H1 (cell line): ENCODE measurements around the gene APC2. TPM values are rescaled to one million over a fixed set of nuclear protein-coding genes. Genes with fewer than 3 reads are reported as not detected.

Experiments
- CTCF ChIA-PET: fragments of 300-600 bp; sonication (Branson Sonifier 250); formaldehyde crosslinking; loops from one replicate; lab custom pipeline; 2021; ENCODE audit not compliant: partially characterized antibody; lab: Charles Lee
- POLR2A ChIA-PET: fragments of 300-600 bp; sonication (Branson Sonifier 250); formaldehyde crosslinking; loops from one replicate; lab custom pipeline; 2021; ENCODE audit warnings: inconsistent platforms; ENCODE audit not compliant: partially characterized antibody; lab: Charles Lee
- DNase-seq, 2 experiments: peaks; one replicate each; pipeline versions ENCODE4 v3.0.0 to v3.0.0-alpha.2; 2010 to 2022; ENCODE audit warnings: low spot score in 2 of 2, low read depth in 1 of 2, mixed read lengths in 1 of 2
- FAIRE-seq: peaks from 2 replicates; lab custom pipeline; 2011; peaks lifted over from hg19 to GRCh38; lab: Jason Lieb, UNC
- H2AFZ ChIP-seq: 2 replicates; pipeline ENCODE4 v1.8.1; 2012; ENCODE audit warnings: low read length, inconsistent platforms
- H2AK5ac ChIP-seq: 2 replicates; pipeline ENCODE4 v1.6.1; 2013; ENCODE audit warnings: low read depth, low read length
- H2BK120ac ChIP-seq: replicated peaks from 2 replicates; pipeline ENCODE3; 2013; ENCODE audit warnings: low read depth, low read length, inconsistent platforms
- H2BK12ac ChIP-seq: 2 replicates; pipeline ENCODE4 v1.6.1; 2013; ENCODE audit warnings: low read depth, low read length
- H2BK15ac ChIP-seq: 2 replicates; pipeline ENCODE4 v1.6.1; 2013; ENCODE audit warnings: low read length
- H2BK20ac ChIP-seq: 2 replicates; pipeline ENCODE4 v1.6.1; 2013; ENCODE audit warnings: low read length
- H2BK5ac ChIP-seq: 2 replicates; pipeline ENCODE4 v1.6.1; 2013; ENCODE audit warnings: low read depth, low read length
- H3K14ac ChIP-seq: 2 replicates; pipeline ENCODE4 v1.6.1; 2013; ENCODE audit warnings: inconsistent platforms; ENCODE audit not compliant: insufficient read length
- H3K18ac ChIP-seq: 2 replicates; pipeline ENCODE4 v1.6.1; 2013; ENCODE audit warnings: low read length; ENCODE audit errors: extremely low read depth
- H3K23ac ChIP-seq: 2 replicates; pipeline ENCODE4 v1.6.1; 2013; ENCODE audit warnings: inconsistent platforms; ENCODE audit not compliant: insufficient read length
- H3K23me2 ChIP-seq: 2 replicates; pipeline ENCODE4 v1.6.1; 2013; ENCODE audit warnings: low read depth, low read length
- H3K27ac ChIP-seq: 2 replicates; pipeline ENCODE4 v1.6.1; 2011; ENCODE audit warnings: low read depth, low read length, inconsistent platforms
- H3K27me3 ChIP-seq, 4 experiments: replicated peaks in 1 of 4; 1 replicate in 1 of 4; 2 replicates in 3 of 4; pipeline versions ENCODE4 v1.6.1 to v1.8.1; 2011 to 2013; ENCODE audit warnings: low read length in 3 of 4, mild to moderate bottlenecking in 3 of 4, inconsistent platforms in 2 of 4, mixed read lengths in 2 of 4, moderate library complexity in 1 of 4; ENCODE audit not compliant: control insufficient read depth in 3 of 4, insufficient read depth in 3 of 4; ENCODE audit errors: extremely low read depth in 1 of 4
- H3K36me3 ChIP-seq, 4 experiments: 2 replicates each; pipeline versions ENCODE4 v1.6.1 to v1.8.1; 2011 to 2013; ENCODE audit warnings: mild to moderate bottlenecking in 4 of 4, low read length in 3 of 4, moderate library complexity in 2 of 4, control low read depth in 1 of 4, inconsistent platforms in 1 of 4; ENCODE audit not compliant: insufficient read depth in 4 of 4, control insufficient read depth in 2 of 4
- H3K4ac ChIP-seq: replicated peaks from 2 replicates; pipeline ENCODE3; 2013; ENCODE audit warnings: low read length, low read depth, mixed read lengths, inconsistent platforms; ENCODE audit not compliant: insufficient read length
- H3K4me1 ChIP-seq, 4 experiments: replicated peaks in 1 of 4; 1 replicate in 1 of 4; 2 replicates in 3 of 4; pipeline versions ENCODE4 v1.6.1 to v1.8.1; 2011 to 2013; ENCODE audit warnings: low read length in 3 of 4, inconsistent platforms in 2 of 4, mixed read lengths in 1 of 4; ENCODE audit not compliant: insufficient read depth in 4 of 4, control insufficient read depth in 3 of 4
- H3K4me2 ChIP-seq, 2 experiments: 2 replicates each; pipeline versions ENCODE4 v1.6.1 to v1.8.1; 2011 to 2013; ENCODE audit warnings: low read depth in 2 of 2, low read length in 2 of 2, control low read depth in 1 of 2, inconsistent platforms in 1 of 2, mild to moderate bottlenecking in 1 of 2; ENCODE audit not compliant: insufficient read depth in 1 of 2
- H3K4me3 ChIP-seq, 4 experiments: fragments of 200-600, 300-600 bp in 1 of 4; sonication (generic), shearing (Covaris generic), sonication (Bioruptor Twin) in 1 of 4; 2 replicates each; pipeline versions ENCODE4 v1.5.1 to v1.8.1; 2011 to 2016; ENCODE audit warnings: low read length in 4 of 4, low read depth in 3 of 4, control low read depth in 2 of 4, inconsistent platforms in 2 of 4, mild to moderate bottlenecking in 2 of 4, mixed read lengths in 1 of 4, moderate library complexity in 1 of 4; ENCODE audit not compliant: insufficient read depth in 2 of 4; ENCODE audit errors: extremely low read depth in 1 of 4
- H3K56ac ChIP-seq: replicated peaks from 2 replicates; pipeline ENCODE3; 2013; ENCODE audit warnings: low read depth, mild to moderate bottlenecking, mixed read lengths, low read length, inconsistent platforms; ENCODE audit not compliant: insufficient read length
- H3K79me1 ChIP-seq: 2 replicates; pipeline ENCODE4 v1.6.1; 2013; ENCODE audit warnings: low read depth, low read length, control low read depth
- H3K79me2 ChIP-seq, 2 experiments: 2 replicates each; pipeline versions ENCODE4 v1.6.1 to v1.8.1; 2012 to 2013; ENCODE audit warnings: low read length in 2 of 2, mild to moderate bottlenecking in 2 of 2, inconsistent platforms in 1 of 2; ENCODE audit not compliant: insufficient read depth in 2 of 2, control insufficient read depth in 1 of 2
- H3K9ac ChIP-seq, 4 experiments: replicated peaks in 1 of 4; 1 replicate in 1 of 4; 2 replicates in 3 of 4; pipeline versions ENCODE4 v1.6.1 to v1.8.1; 2011 to 2013; ENCODE audit warnings: low read depth in 3 of 4, low read length in 3 of 4, control low read depth in 2 of 4, mild to moderate bottlenecking in 2 of 4, moderate library complexity in 2 of 4, inconsistent platforms in 1 of 4; ENCODE audit errors: extremely low read depth in 1 of 4
- H3K9me3 ChIP-seq, 2 experiments: 2 replicates each; pipeline versions ENCODE4 v1.6.1 to v1.8.1; 2012 to 2013; ENCODE audit warnings: mild to moderate bottlenecking in 2 of 2, moderate library complexity in 2 of 2, control low read depth in 1 of 2, inconsistent platforms in 1 of 2, low read depth in 1 of 2, low read length in 1 of 2, mixed read lengths in 1 of 2; ENCODE audit not compliant: insufficient read depth in 2 of 2
- H4K20me1 ChIP-seq, 2 experiments: replicated peaks in 1 of 2; 2 replicates each; pipeline versions ENCODE3 to v1.8.1; 2011 to 2013; ENCODE audit warnings: inconsistent platforms in 2 of 2, low read length in 2 of 2, mild to moderate bottlenecking in 1 of 2; ENCODE audit not compliant: insufficient read depth in 2 of 2, control insufficient read depth in 1 of 2
- H4K5ac ChIP-seq: 2 replicates; pipeline ENCODE4 v1.6.1; 2013; ENCODE audit warnings: low read length, low read depth, mixed read lengths, inconsistent platforms; ENCODE audit not compliant: insufficient read length
- H4K8ac ChIP-seq: 2 replicates; pipeline ENCODE4 v1.8.0; 2013; ENCODE audit warnings: mild to moderate bottlenecking, moderate library complexity, low read length, inconsistent platforms; ENCODE audit not compliant: insufficient read depth; ENCODE audit errors: extremely low read depth
- H4K91ac ChIP-seq: replicated peaks from 2 replicates; pipeline ENCODE3; 2013; ENCODE audit warnings: low read length, mixed read lengths, inconsistent platforms; ENCODE audit not compliant: insufficient read length
- ASH2L ChIP-seq: fragments of 200-600, 300-600 bp; sonication (generic); IDR thresholded peaks from one replicate; pipeline ENCODE4 v1.7.1; 2017; ENCODE audit warnings: low read length
- BCL11A ChIP-seq, 2 experiments: IDR thresholded peaks; one replicate each; pipeline ENCODE4 v1.6.1; 2011; ENCODE audit warnings: low read depth in 2 of 2, low read length in 2 of 2, mild to moderate bottlenecking in 2 of 2
- GABPA ChIP-seq: IDR thresholded peaks from 2 replicates; pipeline ENCODE4 v1.6.1; 2011; ENCODE audit warnings: mild to moderate bottlenecking, low read length, moderate library complexity, borderline replicate concordance; ENCODE audit not compliant: insufficient read depth
- MAFK ChIP-seq: IDR thresholded peaks from 2 replicates; pipeline ENCODE4 v1.6.1; 2012; ENCODE audit warnings: low read depth, mild to moderate bottlenecking, improper control_type of control experiment, low read length
- NRF1 ChIP-seq: IDR thresholded peaks from 2 replicates; pipeline ENCODE4 v1.6.1; 2011; ENCODE audit warnings: mild to moderate bottlenecking, low read depth, low read length, improper control_type of control experiment
- RFX5 ChIP-seq: IDR thresholded peaks from 2 replicates; pipeline ENCODE4 v1.6.1; 2011; ENCODE audit warnings: low read depth, low read length, improper control_type of control experiment, borderline replicate concordance
- TBP ChIP-seq: IDR thresholded peaks from 2 replicates; pipeline ENCODE4 v1.6.1; 2011; ENCODE audit warnings: low read depth, low read length, improper control_type of control experiment
- WGBS, 2 experiments: shearing (Covaris generic) in 1 of 2; methylation state at CpG; one replicate each; pipeline versions ENCODE4 v1.1.6 to v1.1.7; 2013 to 2015; ENCODE audit warnings: low lambda C conversion rate in 2 of 2, mixed read lengths in 2 of 2, inconsistent platforms in 1 of 2, low coverage in 1 of 2, missing lambda C conversion rate in 1 of 2; ENCODE audit not compliant: insufficient replicate concordance in 2 of 2, insufficient coverage in 1 of 2, insufficient read length in 1 of 2; ENCODE audit errors: extremely low coverage in 1 of 2, missing lambda C conversion rate in 1 of 2; 5-methylcytosine and 5-hydroxymethylcytosine counted together
- polyA plus RNA-seq, 7 experiments: library from polyadenylated mRNA; depleted of rRNA in 3 of 7; stranded (reverse) in 5 of 7; unstranded in 2 of 7; fragments of >200 nt in 5 of 7; fragments of 200-250 nt in 2 of 7; gene quantifications; 1 replicate in 5 of 7; 2 replicates in 1 of 7; 4 replicates in 1 of 7; pipeline versions ENCODE4 v1.2.1 to v1.2.3, GENCODE V29; 2011 to 2013; ENCODE audit warnings: missing spikeins in 2 of 7, mixed read lengths in 2 of 7
- total RNA-seq: library from RNA; stranded (reverse); fragmentation: NEBNext Ultra II Directional; extraction: Animal tissue kit (Norgen Biotek cat#: 25700); gene quantifications from 2 replicates; pipeline ENCODE4 v1.2.1, GENCODE V29; 2021
- TF ChIP-seq, protein P1 (sequence below): IDR thresholded peaks from 2 replicates; pipeline ENCODE4 v1.6.1; 2011; ENCODE audit warnings: low read depth, mild to moderate bottlenecking, low read length; ENCODE audit not compliant: insufficient read depth
- TF ChIP-seq, protein P2 (sequence below): IDR thresholded peaks from 2 replicates; pipeline ENCODE4 v1.6.1; 2011; ENCODE audit warnings: low read length, improper control_type of control experiment

APC2 gene
- total and polyA plus RNA-seq, 2 of the 8 experiments (the other 6 are each of a cell fraction or from before 2014, with no cell fraction given): 1.3 to 4.1 TPM

- H3K9me3 ChIP-seq: no peaks in the 10 kb centered on the region
- H3K23me2 ChIP-seq: no peaks in the 10 kb centered on the region
- peak overlapping the region; percentile 18; the same call in 1 of the 2 replicates for H4K8ac ChIP-seq
- H3K9ac ChIP-seq: no peak overlapping the region
- no peak overlapping the region for H2BK20ac ChIP-seq
- no peak overlapping the region for H3K4ac ChIP-seq
- no peak overlapping the region for H2AFZ ChIP-seq
- H3K4me1 ChIP-seq: peaks cover 0 to under 1% (median 0%) of the 10 kb centered on the region in 4 experiments; a peak in 1 of 7 replicates
- H3K27me3 ChIP-seq: no peaks in the 10 kb centered on the region
- peaks cover 9% of the 10 kb centered on the region for H3K79me1 ChIP-seq
- FAIRE-seq (no peak), DNase-seq (no peak)
- H2BK15ac ChIP-seq: no peak overlapping the region
- H3K36me3 ChIP-seq: peaks cover 31 to 79% (median 66%) of the 10 kb centered on the region in 4 experiments
- H2AK5ac ChIP-seq: no peak overlapping the region
- peaks cover 0 to 23% of the 10 kb centered on the region in 2 experiments; a peak in 2 of 4 replicates for H3K79me2 ChIP-seq
- no peak overlapping the region for H4K5ac ChIP-seq
- H3K4me2 ChIP-seq: no peak overlapping the region
- H3K56ac ChIP-seq: no peak overlapping the region
- H3K14ac ChIP-seq: no peak overlapping the region
- no peak overlapping the region for H3K23ac ChIP-seq
- H2BK120ac ChIP-seq: no peak overlapping the region
- H3K4me3 ChIP-seq: no peak overlapping the region
- no peak overlapping the region for H4K91ac ChIP-seq
- ChIA-PET POLR2A (interaction anchor here (0.6 to 1.0 kb wide), 6 partner anchors 10 to 216 kb away, joined by 3 to 4 read pairs (median 3); no protein-coding TSS in a partner anchor), CTCF (interaction anchor here (1.2 kb wide), 1 partner anchor 26 kb away, joined by 4 read pairs; no protein-coding TSS in a partner anchor)
- H4K20me1 ChIP-seq: peaks cover 25 to 42% of the 10 kb centered on the region in 2 experiments
- WGBS, 2 experiments: 92% methylated on average over 39 of the region's 41 CpGs; no CpG with 5 or more reads in 1 of the 2 experiments
- H3K18ac ChIP-seq: no peak overlapping the region
- H2BK12ac ChIP-seq: no peak overlapping the region
- H3K27ac ChIP-seq: no peak overlapping the region
- H2BK5ac ChIP-seq: no peak overlapping the region
- no peak for TF ChIP-seq RFX5
- no peak for TF ChIP-seq GABPA
- TF ChIP-seq MAFK: no peak
- TF ChIP-seq NRF1: no peak
- TF ChIP-seq BCL11A (IDR thresholded peaks at IDR 0.05; ENCODE audit: low read depth in 2 of 2, low read length in 2 of 2): no peak
- no peak for TF ChIP-seq TBP
- TF ChIP-seq, protein P1, sequence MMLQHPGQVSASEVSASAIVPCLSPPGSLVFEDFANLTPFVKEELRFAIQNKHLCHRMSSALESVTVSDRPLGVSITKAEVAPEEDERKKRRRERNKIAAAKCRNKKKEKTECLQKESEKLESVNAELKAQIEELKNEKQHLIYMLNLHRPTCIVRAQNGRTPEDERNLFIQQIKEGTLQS: no peak
- TF ChIP-seq, protein P2, sequence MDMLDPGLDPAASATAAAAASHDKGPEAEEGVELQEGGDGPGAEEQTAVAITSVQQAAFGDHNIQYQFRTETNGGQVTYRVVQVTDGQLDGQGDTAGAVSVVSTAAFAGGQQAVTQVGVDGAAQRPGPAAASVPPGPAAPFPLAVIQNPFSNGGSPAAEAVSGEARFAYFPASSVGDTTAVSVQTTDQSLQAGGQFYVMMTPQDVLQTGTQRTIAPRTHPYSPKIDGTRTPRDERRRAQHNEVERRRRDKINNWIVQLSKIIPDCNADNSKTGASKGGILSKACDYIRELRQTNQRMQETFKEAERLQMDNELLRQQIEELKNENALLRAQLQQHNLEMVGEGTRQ: no peak
- TF ChIP-seq ASH2L: no peak
These were observed 21.1 kb upstream of the APC2 start for GRCh38 chr19:1428738-1429391.
